ENCODE results near the gene SERPINA3.

GRCh38 chr14:94646481-94646880 is 34.3 kb downstream of the SERPINA3 start:
- TF ChIP-seq CTCF (IDR thresholded peaks at IDR 0.05) (no peak), POLR2A (IDR thresholded peaks at IDR 0.05) (no peak)

Measured in testis (tissue), 2 donors.